Measurements from ENCODE around the gene OPTN. TPM values are rescaled to one million over a fixed set of nuclear protein-coding genes. Genes with fewer than 3 reads are reported as not detected.

OPTN gene
- total RNA-seq, 4 donors from 2014 or later, result 62.1 to 81.5 (median 73.7) TPM

DNA sequence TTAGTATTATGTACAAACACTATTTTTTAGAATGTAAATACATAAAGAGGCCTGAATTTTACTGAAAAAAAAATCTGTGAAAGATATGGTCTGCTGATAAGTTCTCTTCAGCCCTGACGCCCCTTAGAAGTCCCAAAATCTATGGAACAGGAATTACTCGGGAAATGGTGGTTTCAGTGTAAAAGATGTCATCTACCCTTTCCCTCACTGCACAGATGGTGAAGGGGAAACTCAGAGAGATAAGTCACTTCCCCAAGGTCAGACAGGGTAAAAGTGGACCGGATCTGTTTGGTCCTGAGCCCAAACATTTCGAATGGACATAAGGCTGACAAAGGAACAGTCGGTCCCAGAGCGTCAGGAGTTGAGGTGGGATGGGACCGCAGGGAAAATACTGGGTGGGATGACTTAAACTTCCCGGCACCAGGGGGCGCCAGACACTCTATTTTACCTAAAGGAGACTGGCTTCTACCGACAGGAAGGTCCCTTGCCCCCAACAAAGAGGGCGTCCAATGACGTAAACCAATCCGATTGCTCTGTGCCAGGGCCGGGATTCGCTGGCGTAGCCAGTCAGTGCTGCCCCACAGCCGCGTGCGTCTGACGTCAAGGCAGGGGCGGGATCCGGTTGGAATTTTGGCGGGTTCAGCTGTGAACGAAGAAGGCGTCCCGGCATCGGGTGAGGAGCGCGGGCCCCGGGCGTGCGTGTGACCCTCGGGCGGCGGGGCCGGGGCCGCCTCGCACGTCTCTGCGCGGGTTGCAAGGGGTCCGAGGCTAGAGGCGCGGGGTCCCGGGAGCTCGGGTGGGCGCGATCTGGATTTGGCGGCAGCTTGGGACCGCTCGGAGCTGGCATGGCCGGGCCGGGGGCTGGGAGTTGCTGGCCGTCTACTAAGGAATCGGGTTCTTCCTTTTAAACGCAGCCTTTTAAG, 61.2 kb downstream of the OPTN start, which contains the start of gene MCM10:
Gene MCM10, plus strand, starts transcription at position 625 of the 923 bp plus-strand sequence. CDS start 2,645 bp downstream, outside the sequence.
- Histone ChIP-seq H3K36me3 (no peaks in the 10 kb centered on the region), H3K4me3 (peak within 1 kb of the TSS; percentile 27 to 54 (median 38)), H3K9me3 (no peaks in the 10 kb centered on the region), H3K27ac (peak within 1 kb of the TSS in 2 of 4 donors; percentile 2 to 35), H3K27me3 (no peaks in the 10 kb centered on the region), H3K4me1 (peaks cover 0 to 16% (median 6%) of the 10 kb centered on the region in 4 donors)
- DNase-seq (ENCODE audit: low spot score in 2 of 2), result peak; percentile 94 to 99
- WGBS, 2 donors, result 1% methylated on average over 32 to 51 of the region's 56 CpGs
- TF ChIP-seq, protein P1, sequence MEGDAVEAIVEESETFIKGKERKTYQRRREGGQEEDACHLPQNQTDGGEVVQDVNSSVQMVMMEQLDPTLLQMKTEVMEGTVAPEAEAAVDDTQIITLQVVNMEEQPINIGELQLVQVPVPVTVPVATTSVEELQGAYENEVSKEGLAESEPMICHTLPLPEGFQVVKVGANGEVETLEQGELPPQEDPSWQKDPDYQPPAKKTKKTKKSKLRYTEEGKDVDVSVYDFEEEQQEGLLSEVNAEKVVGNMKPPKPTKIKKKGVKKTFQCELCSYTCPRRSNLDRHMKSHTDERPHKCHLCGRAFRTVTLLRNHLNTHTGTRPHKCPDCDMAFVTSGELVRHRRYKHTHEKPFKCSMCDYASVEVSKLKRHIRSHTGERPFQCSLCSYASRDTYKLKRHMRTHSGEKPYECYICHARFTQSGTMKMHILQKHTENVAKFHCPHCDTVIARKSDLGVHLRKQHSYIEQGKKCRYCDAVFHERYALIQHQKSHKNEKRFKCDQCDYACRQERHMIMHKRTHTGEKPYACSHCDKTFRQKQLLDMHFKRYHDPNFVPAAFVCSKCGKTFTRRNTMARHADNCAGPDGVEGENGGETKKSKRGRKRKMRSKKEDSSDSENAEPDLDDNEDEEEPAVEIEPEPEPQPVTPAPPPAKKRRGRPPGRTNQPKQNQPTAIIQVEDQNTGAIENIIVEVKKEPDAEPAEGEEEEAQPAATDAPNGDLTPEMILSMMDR (IDR thresholded peaks at IDR 0.05), result peak; percentile 76 to 95 (median 85)
- peak; percentile 83 to 95 for TF ChIP-seq EP300 (IDR thresholded peaks at IDR 0.05)
- TF ChIP-seq POLR2A (IDR thresholded peaks at IDR 0.05), result no peak

DNA sequence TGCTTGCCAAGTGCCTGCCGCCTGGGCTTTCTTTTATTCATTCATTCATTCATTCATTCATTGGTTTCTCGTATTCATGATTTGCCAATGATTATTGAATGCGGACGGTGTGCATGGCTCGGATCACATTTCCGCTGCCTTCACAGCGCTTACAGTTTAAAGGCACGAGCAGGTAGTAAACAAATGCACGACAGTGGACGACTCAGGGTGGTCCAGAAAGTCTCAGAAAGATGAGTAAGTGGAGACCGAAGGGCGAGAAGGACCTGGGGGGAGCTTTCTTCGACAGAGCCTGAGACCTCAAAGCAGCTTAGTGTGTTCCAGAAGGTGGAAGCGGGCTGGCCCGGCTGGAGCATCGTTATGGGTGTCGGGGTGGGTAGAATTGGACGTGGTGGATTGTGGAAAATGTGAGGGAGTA, 61.9 kb downstream of the OPTN start:
- peak overlapping the region in 1 of 4 donors; percentile 2 for H3K27ac ChIP-seq
- H3K9me3 ChIP-seq, result no peaks in the 10 kb centered on the region
- H3K4me1 ChIP-seq, result peaks cover 0 to 16% (median 6%) of the 10 kb centered on the region in 4 donors
- no peaks in the 10 kb centered on the region for H3K36me3 ChIP-seq
- no peak for DNase-seq (ENCODE audit: low spot score in 2 of 2)
- H3K4me3 ChIP-seq, result peak overlapping the region; percentile 27 to 54 (median 38)
- H3K27me3 ChIP-seq, result no peaks in the 10 kb centered on the region
- no peak for TF ChIP-seq EP300 (IDR thresholded peaks at IDR 0.05)
- no peak for TF ChIP-seq POLR2A (IDR thresholded peaks at IDR 0.05)
- TF ChIP-seq, protein P1 (IDR thresholded peaks at IDR 0.05), result no peak
- 3% methylated on average over 18 of the region's 18 CpGs for WGBS, 2 donors

DNA sequence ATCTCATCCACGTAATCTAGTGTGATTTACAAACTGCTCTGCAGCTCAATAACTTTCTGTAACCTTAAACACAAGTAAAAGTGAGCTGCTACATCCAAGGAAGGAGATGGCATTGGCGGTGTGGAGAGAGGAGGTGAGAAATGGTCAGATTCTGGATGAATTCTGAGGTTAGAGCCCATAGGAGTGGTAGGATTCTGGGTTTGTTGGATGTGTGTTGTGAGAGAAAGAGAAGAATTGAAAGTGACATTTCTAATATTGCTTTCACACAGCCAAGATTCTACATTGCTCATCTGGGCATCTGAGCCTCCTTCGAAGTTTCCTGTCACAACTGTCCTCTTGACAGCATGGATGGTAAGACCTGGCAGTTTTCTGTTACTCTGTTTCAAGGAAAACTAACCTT, 63.9 kb downstream of the OPTN start:
- Histone ChIP-seq H3K4me1 (peaks cover 0 to 16% (median 6%) of the 10 kb centered on the region in 4 donors), H3K4me3 (no peak overlapping the region), H3K36me3 (no peaks in the 10 kb centered on the region), H3K27me3 (no peaks in the 10 kb centered on the region), H3K27ac (no peak overlapping the region), H3K9me3 (no peaks in the 10 kb centered on the region)
- WGBS, 2 donors, result 89 to 98% methylated on average over 3 of the region's 3 CpGs
- TF ChIP-seq, protein P1 (IDR thresholded peaks at IDR 0.05), result no peak
- no peak for TF ChIP-seq EP300 (IDR thresholded peaks at IDR 0.05)
- no peak for TF ChIP-seq POLR2A (IDR thresholded peaks at IDR 0.05)
- DNase-seq (ENCODE audit: low spot score in 2 of 2), result no peak

DNA sequence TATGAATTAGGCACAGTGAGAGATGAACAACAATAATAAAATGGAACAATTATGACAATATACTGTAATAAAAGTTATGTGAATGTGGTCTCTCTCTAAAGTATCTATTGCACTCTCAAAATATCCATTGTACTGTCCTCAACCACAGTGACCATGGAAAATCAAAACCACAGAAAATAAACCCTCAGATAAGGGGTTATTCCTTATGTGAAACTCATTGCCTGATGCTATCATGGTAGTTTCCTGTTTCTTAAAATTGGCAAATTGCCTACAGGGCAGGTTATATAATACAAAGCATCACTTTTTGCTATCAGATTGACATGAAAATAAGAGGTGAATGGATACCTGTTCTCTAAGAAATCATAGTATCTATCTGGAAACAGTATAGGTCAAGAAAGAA, 65.2 kb downstream of the OPTN start:
- H3K9me3 ChIP-seq, result no peaks in the 10 kb centered on the region
- TF ChIP-seq POLR2A (IDR thresholded peaks at IDR 0.05) (no peak), EP300 (IDR thresholded peaks at IDR 0.05) (no peak)
- TF ChIP-seq, protein P1 (IDR thresholded peaks at IDR 0.05), result no peak
- no peak overlapping the region for H3K4me3 ChIP-seq
- no peak for DNase-seq (ENCODE audit: low spot score in 2 of 2)
- H3K36me3 ChIP-seq, result no peaks in the 10 kb centered on the region
- H3K27me3 ChIP-seq, result no peaks in the 10 kb centered on the region
- H3K4me1 ChIP-seq, result peaks cover 0 to 16% (median 6%) of the 10 kb centered on the region in 4 donors
- no peak overlapping the region for H3K27ac ChIP-seq

DNA sequence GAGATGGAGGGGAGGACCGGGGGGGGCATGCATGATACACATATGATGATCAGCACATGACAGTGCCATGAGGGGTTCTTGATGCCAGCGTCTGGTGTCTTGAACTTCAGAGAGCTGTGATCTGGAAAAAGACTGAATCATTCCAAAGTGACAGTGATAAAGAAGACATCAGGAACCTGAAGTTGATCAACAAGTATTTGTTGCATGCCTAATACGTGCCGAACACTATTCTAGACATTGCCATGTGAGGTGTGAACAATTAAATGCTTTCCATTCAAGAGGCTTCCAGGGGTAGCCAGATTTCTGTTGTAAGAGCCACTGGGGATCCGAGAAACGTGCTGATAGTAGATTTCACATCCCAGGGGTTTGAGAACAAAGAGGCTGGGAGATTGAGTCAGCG, 67.6 kb downstream of the OPTN start:
- DNase-seq (ENCODE audit: low spot score in 2 of 2), result no peak

More for the DNA sequence above, 67.6 kb downstream of the OPTN start:
- no peak for TF ChIP-seq POLR2A (IDR thresholded peaks at IDR 0.05)
- TF ChIP-seq, protein P1 (IDR thresholded peaks at IDR 0.05), result no peak
- no peak for TF ChIP-seq EP300 (IDR thresholded peaks at IDR 0.05)
- Histone ChIP-seq H3K27ac (no peak overlapping the region), H3K4me3 (no peak overlapping the region), H3K27me3 (no peaks in the 10 kb centered on the region), H3K36me3 (no peaks in the 10 kb centered on the region), H3K9me3 (no peaks in the 10 kb centered on the region), H3K4me1 (no peaks in the 10 kb centered on the region)
- 81 to 86% methylated on average over 7 of the region's 7 CpGs for WGBS, 2 donors
